ENCODE data around the gene VAV1.

VAV1 gene

DNA sequence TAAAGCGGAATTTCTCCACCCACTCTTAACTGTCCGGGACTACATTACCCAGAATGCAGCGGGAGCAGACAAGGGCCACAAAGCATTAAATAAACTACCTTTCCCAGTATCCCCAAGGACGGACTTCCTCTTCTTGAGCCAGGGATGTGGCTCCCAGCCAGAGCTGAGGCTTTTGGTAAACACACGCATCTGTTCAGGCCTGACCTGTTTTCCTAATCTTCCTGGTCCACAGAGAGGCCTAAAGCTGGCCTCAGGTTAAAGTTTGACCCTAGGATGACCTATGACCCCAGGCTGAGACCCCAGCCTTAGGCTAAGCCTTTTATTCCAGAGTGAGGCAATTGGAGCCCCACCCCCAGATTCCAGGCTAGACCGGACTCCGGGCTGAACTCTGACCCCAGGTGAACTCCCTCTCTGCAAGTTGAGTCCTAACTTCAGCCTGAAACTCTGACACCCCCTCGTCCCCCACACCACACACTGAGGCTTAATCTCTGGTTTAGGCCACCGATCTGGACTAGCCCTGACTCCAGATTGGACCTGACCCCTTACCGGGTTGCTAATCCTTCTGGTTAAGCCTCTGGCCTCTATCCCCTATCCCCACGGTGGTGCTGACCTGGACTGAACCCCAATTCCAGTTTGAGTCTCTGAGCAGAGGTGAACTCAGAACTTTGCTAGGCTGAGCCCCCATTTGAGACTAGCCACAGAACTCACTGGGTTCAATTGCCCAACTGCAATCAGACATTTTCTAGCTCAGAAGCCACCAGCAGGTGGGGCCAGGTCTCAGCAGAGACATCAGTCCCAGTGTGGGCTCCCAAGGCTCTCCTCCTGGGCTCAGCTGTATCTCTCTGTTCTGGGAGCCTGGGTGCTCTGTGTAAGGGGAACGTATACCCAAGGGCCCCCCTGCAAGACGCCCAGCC is 34.4 kb upstream of the VAV1 start (continued):
- no peak for TF ChIP-seq ZNF19 (tag by site-specific recombination; IDR thresholded peaks at IDR 0.05; ENCODE audit: low read depth)
- peak; percentile 96 for TF ChIP-seq ZNF76 (tag by site-specific recombination; IDR thresholded peaks at IDR 0.05; ENCODE audit: borderline replicate concordance, low read depth)
- TF ChIP-seq ZNF423 (tag by site-specific recombination; IDR thresholded peaks at IDR 0.05), result peak; percentile 38; the same call in 1 of the 2 replicates
- peak; percentile 76; the same call in 1 of the 2 replicates for TF ChIP-seq ZSCAN16 (tag by site-specific recombination; IDR thresholded peaks at IDR 0.05)
- peak; percentile 59 for TF ChIP-seq ZNF654 (tag by site-specific recombination; IDR thresholded peaks at IDR 0.05; ENCODE audit: low read depth)
- peak; percentile 100 for TF ChIP-seq BCL11B (tag by site-specific recombination; IDR thresholded peaks at IDR 0.05; ENCODE audit: low read depth)
- TF ChIP-seq, protein P1, sequence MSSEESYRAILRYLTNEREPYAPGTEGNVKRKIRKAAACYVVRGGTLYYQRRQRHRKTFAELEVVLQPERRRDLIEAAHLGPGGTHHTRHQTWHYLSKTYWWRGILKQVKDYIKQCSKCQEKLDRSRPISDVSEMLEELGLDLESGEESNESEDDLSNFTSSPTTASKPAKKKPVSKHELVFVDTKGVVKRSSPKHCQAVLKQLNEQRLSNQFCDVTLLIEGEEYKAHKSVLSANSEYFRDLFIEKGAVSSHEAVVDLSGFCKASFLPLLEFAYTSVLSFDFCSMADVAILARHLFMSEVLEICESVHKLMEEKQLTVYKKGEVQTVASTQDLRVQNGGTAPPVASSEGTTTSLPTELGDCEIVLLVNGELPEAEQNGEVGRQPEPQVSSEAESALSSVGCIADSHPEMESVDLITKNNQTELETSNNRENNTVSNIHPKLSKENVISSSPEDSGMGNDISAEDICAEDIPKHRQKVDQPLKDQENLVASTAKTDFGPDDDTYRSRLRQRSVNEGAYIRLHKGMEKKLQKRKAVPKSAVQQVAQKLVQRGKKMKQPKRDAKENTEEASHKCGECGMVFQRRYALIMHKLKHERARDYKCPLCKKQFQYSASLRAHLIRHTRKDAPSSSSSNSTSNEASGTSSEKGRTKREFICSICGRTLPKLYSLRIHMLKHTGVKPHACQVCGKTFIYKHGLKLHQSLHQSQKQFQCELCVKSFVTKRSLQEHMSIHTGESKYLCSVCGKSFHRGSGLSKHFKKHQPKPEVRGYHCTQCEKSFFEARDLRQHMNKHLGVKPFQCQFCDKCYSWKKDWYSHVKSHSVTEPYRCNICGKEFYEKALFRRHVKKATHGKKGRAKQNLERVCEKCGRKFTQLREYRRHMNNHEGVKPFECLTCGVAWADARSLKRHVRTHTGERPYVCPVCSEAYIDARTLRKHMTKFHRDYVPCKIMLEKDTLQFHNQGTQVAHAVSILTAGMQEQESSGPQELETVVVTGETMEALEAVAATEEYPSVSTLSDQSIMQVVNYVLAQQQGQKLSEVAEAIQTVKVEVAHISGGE (tag by site-specific recombination; conservative IDR thresholded peaks at IDR 0.05; ENCODE audit: low read depth), result peak; percentile 46

GRCh38 chr19:6738787-6739389 is 33.6 kb upstream of the VAV1 start:
- ChIA-PET CTCF (interaction anchor here (0.6 to 4.8 kb wide), 9 partner anchors 8 to 327 kb away, joined by 3 to 49 read pairs (median 6); partner anchors contain the start of gene SH2D3A), POLR2A (interaction anchor here (0.7 to 1.6 kb wide), 4 partner anchors 23 to 129 kb away, joined by 3 to 6 read pairs (median 4); partner anchors contain the start of gene SH2D3A)
- Histone ChIP-seq H3K4me3 (ENCODE audit: low read depth, low read length) (peak overlapping the region; percentile 29), H3K36me3 (ENCODE audit: control insufficient read depth in 2 of 2, insufficient read depth in 1 of 2, low read length in 2 of 2) (peaks cover 0 to 11% of the 10 kb centered on the region in 2 experiments; a peak in 2 of 3 replicates), H3K9me3 (ENCODE audit: control insufficient read depth, insufficient read depth, low read depth, low read length) (no peaks in the 10 kb centered on the region), H3K4me1 (ENCODE audit: control insufficient read depth, insufficient read depth, low read length) (peaks cover 20% of the 10 kb centered on the region), H3K27ac (ENCODE audit: extremely low read depth, low read depth, low read length) (peak overlapping the region; percentile 11; the same call in 1 of the 2 replicates)
- TF ChIP-seq FEZF1 (tag by site-specific recombination; IDR thresholded peaks at IDR 0.05), result no peak
- TF ChIP-seq, protein P2, sequence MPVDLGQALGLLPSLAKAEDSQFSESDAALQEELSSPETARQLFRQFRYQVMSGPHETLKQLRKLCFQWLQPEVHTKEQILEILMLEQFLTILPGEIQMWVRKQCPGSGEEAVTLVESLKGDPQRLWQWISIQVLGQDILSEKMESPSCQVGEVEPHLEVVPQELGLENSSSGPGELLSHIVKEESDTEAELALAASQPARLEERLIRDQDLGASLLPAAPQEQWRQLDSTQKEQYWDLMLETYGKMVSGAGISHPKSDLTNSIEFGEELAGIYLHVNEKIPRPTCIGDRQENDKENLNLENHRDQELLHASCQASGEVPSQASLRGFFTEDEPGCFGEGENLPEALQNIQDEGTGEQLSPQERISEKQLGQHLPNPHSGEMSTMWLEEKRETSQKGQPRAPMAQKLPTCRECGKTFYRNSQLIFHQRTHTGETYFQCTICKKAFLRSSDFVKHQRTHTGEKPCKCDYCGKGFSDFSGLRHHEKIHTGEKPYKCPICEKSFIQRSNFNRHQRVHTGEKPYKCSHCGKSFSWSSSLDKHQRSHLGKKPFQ (tag by site-specific recombination; IDR thresholded peaks at IDR 0.05), result peak; percentile 99
- no peak for TF ChIP-seq ZNF629 (tag by site-specific recombination; IDR thresholded peaks at IDR 0.05)
- no peak for TF ChIP-seq ZNF626 (tag by site-specific recombination; IDR thresholded peaks at IDR 0.05)
- TF ChIP-seq WT1 (tag by site-specific recombination; IDR thresholded peaks at IDR 0.05), result no peak
- TF ChIP-seq, protein P3, sequence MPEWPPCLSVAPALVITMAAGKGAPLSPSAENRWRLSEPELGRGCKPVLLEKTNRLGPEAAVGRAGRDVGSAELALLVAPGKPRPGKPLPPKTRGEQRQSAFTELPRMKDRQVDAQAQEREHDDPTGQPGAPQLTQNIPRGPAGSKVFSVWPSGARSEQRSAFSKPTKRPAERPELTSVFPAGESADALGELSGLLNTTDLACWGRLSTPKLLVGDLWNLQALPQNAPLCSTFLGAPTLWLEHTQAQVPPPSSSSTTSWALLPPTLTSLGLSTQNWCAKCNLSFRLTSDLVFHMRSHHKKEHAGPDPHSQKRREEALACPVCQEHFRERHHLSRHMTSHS (tag by site-specific recombination; IDR thresholded peaks at IDR 0.05), result no peak
- TF ChIP-seq ZNF398 (tag by site-specific recombination; IDR thresholded peaks at IDR 0.05), result no peak
- TF ChIP-seq IKZF3 (tag by site-specific recombination; IDR thresholded peaks at IDR 0.05), result no peak
- TF ChIP-seq, protein P4, sequence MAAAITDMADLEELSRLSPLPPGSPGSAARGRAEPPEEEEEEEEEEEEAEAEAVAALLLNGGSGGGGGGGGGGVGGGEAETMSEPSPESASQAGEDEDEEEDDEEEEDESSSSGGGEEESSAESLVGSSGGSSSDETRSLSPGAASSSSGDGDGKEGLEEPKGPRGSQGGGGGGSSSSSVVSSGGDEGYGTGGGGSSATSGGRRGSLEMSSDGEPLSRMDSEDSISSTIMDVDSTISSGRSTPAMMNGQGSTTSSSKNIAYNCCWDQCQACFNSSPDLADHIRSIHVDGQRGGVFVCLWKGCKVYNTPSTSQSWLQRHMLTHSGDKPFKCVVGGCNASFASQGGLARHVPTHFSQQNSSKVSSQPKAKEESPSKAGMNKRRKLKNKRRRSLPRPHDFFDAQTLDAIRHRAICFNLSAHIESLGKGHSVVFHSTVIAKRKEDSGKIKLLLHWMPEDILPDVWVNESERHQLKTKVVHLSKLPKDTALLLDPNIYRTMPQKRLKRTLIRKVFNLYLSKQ (tag by site-specific recombination; IDR thresholded peaks at IDR 0.05; ENCODE audit: borderline replicate concordance), result no peak
- no peak for TF ChIP-seq ELK4 (IDR thresholded peaks at IDR 0.05; ENCODE audit: borderline replicate concordance, low read depth, low read length)
- no peak for TF ChIP-seq EGR2 (tag by site-specific recombination; IDR thresholded peaks at IDR 0.05; ENCODE audit: low read depth)
- TF ChIP-seq ZNF175 (tag by site-specific recombination; IDR thresholded peaks at IDR 0.05), result no peak
- peak; percentile 64; the same call in 1 of the 2 replicates for TF ChIP-seq ZNF366 (tag by site-specific recombination; conservative IDR thresholded peaks at IDR 0.05)
- TF ChIP-seq ZNF654 (tag by site-specific recombination; IDR thresholded peaks at IDR 0.05; ENCODE audit: low read depth), result no peak
- no peak for TF ChIP-seq ZNF169 (tag by site-specific recombination; IDR thresholded peaks at IDR 0.05)
- TF ChIP-seq ZNF10 (tag by site-specific recombination; IDR thresholded peaks at IDR 0.05), result no peak

Measured in HEK293 (cell line).